ENCODE results near the gene TNFRSF11A.

The TNFRSF11A gene

DNA sequence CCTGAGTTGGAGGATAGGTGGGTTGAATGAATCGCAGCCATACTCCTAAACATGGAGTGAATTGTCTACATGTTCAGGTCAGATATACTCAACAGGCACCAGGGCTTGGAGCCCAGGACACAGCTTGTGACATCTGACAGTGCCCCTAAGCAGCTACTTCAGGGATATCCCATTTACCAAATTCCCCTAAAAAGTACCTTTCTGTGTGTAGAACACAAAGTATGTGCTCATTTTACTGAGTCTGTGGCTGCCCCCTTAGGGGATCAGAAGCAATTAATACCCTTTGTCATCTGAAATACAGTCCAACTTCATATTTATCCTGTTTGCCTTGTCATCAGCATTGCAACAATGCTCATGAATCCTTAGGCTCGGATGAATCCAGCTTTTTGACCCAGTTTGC, 20.8 kb downstream of the TNFRSF11A start:
- no peak for DNase-seq

DNA sequence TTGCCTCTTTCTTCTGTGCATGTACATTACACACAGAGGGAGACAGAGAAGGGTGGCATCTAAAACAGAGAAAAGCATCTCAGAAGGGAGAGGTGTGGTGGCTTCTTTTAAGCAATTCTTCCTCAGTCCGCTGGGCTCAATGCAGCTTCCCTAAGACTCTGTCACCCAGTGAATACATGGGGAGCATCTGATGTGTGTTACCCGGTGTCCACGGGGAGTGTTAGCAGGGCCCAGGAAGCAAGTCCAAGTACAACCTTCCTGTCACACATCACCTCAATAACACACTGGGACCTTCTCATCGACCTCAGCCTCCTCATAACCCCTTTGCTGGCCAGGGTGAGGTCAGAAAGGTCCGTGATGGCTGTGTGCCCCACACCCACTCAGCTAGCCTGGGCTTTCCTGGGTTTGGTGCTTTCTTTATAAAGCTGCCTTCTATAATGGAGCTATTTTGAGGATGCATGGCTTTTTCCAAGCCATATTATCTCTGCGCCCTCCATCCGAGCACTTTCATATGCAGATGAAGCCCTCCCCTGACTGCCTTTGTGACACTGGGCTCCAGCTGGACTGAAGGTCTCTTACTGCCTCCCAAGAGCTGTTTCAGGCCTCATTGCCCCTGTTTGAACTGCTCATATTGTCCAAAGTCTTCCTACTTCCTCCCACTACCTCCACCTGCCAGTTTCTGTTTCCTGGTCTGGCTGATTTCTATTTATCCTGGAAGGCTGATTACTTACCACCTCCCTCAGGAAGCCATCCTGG, 21.4 kb downstream of the TNFRSF11A start:
- no peak for DNase-seq

DNA sequence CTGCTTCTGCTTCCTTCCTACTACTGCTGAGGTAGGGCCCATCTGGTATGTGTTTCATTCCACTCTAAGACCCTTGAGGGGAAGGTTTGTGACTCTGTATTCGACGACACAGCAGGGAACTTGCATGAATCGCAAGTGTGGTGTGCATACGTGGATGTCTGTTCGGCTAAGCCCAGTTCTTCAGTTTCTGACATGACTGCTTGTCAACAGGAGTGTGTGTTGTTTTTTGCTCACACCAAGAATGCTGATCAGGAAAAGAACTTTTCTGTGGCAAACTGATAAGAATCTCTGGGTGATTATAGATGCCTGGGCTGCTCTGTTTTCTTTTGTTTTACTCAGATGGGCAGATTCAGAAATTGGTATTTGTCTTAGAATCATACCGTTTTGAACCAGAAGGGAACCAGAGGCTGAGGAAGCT, 22.0 kb downstream of the TNFRSF11A start:
- no peak for DNase-seq

DNA sequence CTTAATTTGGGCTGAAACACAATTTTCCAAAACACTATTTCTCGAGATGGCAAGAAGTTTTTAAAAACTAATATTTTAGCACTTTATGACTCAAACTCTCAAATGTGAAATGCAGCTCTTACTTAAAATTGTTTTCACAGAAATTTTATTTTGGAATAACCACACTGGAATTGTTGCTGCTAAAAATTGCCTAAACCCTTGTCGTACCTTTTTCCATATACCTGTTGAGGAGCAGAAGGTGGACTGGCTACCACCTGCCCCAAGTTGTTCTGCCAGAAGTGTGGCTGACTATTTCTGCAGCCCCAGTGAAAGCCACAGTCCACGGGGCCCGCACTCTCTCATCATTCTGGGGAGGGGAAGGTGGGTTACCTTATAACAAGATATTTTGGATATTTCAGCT, 23.4 kb downstream of the TNFRSF11A start:
- DNase-seq, result no peak

DNA sequence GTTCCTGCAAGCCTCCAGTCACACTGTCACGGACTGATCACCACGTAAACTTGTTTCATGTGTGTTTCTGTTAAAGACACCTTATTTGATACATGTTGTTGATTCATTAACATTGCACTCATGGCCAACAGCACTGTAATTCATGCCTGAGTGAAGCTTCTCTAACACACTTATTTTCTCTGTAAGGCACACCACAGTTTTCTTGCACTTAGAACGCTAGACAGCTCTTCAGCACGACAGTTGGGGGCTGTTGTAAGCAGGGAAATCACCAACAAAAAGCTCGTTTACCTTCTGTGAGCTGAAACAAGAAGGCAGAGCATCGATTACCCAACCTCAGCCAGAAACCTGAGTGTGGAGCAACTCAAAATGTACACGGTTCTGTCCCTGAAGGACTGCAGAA, 28.1 kb downstream of the TNFRSF11A start:
- DNase-seq, result no peak

DNA sequence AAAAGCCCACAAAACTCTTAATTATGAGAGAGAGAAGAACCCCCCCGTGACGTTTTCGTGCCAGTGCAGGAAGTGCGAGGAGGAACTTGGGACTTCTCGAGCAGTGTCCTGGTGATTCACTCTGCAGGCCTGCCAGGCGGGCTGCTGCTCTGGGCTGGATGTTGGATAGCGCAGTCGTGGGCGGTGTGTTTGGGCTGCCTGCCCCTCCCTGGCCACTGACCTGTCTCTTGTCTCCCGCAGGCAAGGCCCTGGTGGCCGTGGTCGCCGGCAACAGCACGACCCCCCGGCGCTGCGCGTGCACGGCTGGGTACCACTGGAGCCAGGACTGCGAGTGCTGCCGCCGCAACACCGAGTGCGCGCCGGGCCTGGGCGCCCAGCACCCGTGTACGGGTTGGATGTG, 29.0 kb downstream of the TNFRSF11A start:
- no peak for DNase-seq

DNA sequence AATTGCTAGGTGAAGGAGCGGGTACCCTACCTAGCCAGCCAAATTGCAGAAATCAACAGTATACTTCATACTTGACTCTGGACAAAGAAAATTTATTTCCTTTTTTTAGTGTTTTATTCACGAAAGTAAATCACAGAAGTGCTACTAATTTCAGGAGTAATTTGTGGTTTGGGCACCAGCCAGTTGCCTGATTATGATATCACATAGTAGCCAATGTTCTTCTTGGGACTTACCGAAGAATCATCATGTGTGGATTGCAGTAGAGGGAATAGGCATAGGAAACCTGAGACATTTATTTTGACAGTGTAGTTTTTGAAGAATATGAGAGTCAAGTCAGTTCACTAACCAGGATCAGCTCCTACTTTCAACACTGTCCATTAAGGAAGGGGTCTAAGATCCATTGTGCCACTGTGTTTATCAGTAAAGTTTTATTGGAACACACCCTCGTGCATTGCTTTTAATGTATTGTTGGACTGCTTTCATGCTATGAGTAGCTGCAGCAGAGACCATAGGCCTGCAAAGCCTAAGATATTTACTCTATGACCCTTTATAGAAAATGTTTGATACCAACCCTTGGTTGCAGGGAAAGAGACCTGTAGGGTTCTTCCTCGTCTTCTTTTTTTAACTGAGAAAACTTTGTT, 32.1 kb downstream of the TNFRSF11A start:
- no peak for DNase-seq

DNA sequence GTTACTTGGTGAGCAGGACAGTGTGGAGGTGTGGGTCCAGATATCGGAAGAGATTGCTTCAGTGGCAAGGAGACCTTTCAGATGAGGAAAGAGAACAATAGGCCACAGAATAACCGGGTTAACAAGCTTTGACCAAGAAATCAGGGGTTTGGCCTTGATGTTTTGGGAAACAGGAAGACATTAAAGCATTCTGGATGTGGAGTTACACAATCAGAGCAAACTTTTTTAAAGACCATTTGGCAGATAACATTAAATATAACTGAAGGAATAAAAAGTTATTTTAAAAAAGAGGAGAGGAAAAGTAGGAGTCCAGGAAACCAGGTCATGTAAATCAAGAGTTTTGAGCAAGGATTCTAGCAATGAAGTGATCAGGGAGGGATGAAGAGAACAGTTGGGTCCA, 35.7 kb downstream of the TNFRSF11A start:
- no peak for DNase-seq

DNA sequence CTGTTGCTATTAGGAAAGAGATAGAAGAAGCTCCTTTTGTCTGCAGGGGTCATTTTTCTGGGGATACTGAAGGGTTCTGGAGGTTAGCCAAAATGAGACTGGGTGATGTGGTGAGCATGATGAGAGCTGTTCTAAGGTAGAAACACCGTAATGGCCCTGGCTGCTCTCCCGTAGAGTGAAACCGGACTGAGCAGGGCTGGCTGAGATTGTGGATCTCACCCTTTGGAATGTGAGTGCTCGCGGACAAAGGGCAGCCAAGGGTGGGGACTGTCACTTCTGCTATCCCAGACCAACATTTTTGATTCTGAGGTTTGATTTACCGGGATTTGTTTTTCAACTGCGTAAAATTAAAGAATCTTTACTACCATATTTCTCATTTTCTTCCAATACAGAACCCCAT, 36.2 kb downstream of the TNFRSF11A start:
- no peak for DNase-seq

DNA sequence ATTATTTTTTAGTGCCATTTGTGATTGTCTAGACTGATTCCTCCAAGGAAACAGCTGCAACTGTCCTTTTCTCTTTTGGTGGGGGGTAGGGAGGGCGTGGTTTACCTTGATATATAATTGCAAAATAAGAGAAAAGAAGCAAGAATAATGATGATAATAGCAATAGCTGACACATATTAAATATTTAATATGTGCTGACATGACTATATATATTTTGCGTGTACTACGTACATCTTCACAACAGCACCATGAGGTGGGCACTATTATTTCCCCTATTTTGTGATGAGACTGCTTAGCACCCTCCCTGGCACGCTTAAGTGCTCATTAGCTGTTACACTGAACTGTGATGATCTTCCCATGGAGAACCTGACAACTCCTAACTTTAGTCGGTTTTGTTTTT, 39.4 kb downstream of the TNFRSF11A start:
- no peak for DNase-seq

DNA sequence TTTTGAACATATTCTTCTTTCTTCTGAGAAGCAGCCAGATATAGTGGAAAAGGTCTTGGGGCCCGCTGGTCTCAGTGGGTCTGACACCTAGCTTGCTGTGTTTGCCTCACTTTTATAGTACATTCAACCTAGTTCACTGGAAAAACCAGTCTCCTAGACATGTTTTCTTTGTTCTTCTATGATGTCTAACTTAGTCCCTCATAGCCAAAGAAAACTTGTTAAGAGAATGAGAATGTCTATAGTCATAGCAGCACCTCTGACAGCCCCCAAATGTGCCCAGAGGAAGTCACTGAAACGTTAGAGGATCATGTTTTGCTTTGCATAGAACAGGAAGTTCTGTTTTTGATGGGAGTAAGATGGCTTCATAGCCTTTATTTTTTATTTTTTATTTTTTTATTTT, 40.3 kb downstream of the TNFRSF11A start:
- no peak for DNase-seq

DNA sequence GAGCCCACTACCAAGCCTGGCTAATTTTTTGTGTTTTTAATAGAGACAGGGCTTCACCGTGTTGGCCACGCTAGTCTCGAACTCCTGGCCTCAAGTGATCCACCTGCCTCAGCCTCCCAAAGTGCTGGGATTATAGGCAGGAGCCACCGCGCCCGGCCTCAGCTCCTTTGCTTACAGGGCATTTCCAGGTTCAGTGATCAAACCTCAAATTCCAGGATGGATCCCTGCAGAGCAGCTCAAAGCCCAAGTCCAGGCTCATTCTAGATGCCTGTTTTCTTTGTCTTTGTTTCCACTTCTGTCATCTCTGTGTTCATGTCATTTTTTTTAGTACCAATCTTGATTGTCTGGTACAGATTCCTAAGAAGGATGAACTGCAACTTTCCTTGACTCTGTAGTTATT, 41.9 kb downstream of the TNFRSF11A start:
- DNase-seq, result no peak

DNA sequence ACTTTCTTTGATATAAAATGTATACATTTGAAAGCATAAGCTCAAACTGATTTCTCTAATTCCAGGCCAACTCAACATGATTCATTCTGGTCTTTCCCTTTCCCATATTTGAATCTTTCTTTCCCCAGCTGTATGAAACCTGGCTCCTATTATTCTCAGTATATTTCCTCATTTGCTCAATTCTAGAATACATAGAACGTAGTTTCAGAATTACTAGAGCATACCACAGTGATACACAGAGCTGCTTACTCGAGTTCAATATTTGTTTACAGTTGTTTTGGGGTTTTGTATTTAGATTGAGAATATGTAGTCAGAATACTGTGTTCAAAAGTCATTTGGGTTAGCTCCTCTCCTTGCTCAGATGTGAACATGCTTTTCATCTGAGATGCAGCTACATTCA, 43.0 kb downstream of the TNFRSF11A start:
- DNase-seq, result no peak

DNA sequence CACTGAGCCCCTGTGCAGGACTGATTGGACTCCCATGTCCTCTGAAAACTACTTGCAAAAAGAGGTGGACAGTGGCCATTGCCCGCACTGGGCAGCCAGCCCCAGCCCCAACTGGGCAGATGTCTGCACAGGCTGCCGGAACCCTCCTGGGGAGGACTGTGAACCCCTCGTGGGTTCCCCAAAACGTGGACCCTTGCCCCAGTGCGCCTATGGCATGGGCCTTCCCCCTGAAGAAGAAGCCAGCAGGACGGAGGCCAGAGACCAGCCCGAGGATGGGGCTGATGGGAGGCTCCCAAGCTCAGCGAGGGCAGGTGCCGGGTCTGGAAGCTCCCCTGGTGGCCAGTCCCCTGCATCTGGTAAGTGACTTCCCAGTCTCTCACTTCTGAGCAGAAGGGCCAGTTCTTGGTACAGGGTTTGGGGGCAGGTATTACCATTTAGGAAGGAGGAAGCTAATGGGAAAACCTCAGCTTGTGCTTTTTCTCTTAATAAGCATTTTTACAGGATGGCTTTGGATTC, 44.1 kb downstream of the TNFRSF11A start:
- no peak for DNase-seq

DNA sequence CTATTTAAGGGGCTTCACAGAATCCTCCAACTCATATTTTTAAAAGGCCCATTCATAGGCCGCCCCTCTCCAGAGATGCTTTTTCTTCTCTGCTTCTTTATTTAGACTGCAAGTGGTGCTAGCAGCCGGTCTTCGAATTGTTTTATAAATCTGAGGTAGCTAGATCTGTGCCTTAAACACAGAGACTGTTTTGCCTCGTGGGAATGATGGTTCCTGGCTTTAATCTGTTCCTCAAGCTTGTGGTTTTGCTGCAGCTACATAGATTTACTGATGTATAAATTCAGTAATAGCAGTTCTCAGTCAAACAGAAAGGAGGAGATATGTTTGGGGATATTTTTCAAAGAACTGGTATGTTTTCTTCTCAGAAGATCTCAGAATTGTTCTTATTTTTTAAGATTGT, 45.3 kb downstream of the TNFRSF11A start:
- DNase-seq, result no peak

DNA sequence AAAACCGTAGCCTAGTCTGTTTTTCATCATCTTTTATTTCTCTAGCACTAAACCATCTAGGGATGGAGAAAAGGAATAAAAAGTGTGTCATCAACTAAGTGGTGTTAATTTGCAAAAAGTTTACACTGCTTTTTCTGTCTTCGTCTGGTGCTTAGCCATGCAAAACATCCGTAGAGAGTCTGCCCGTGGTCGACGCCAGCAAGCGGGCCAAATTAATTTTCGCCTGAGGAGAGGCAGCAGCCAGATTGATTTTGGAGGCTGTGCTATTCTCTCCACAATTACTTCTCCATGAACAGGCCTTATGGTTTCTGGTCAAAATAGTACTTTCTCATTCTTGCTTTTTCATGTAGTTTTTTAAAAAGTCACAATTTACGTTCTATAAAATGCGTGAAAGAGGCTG, 46.3 kb downstream of the TNFRSF11A start:
- no peak for DNase-seq

DNA sequence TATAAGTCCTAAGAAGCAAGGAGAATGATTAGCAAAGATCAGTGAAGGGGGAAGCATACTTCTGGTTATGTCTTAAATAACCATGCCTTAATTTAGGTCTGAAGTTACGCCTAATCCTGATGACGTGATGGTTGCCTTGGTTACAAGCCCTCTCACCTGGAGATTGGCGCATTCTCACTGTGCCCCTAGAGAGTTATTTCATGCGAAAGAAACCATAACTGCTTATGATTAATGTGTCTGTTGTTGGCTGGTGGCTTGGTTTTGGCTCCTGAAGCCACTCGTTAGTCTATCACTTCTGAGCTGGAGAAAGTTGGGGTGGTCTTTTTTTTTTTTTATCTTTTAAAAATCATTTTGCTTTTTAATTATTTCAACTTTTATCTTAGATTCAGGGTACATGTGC, 47.0 kb downstream of the TNFRSF11A start:
- no peak for DNase-seq

DNA sequence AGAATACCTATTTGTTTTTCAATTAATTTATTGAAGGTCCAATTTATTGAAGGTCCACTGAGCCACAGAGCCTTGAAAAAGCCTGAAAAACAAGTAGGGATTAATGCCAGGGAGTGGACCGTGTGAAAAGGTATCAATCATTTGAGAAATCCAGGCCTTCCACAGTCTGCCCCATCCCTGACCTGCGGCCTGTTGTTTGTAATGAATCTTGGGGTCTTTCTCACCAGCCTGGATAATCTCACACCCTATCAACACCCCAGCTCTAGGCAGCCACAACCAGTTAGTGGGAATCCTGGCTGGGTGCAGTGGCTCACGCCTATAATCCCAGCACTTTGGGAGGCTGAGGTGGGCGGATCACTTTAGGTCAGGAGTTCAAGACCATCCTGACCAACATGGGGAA, 47.8 kb downstream of the TNFRSF11A start:
- DNase-seq, result no peak

DNA sequence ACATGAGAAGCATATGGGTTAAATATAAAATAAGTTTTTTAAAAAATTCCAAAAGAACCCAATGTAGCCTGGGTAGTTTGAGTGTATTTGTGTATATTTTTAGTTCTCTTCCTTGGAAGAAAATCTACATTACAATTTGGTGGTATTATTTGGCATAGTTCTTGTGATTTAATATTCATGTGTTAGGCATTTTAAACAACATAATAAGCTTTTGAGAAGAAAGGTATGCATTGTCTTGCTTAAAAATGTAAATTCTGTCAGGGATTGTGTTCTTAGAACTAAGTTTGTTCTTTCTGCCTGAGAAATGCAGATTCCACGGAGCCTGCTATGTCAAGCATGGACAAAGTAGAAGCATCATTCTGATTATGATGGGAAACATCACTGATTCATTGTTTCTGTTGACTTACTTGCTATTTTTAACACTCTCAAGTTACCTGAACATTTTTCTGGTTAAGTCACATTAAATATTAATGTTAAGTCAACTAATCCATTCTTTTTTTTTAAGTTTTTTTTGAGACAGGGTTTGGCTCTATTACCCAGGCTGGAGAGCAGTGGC, 49.4 kb downstream of the TNFRSF11A start:
- no peak for DNase-seq

DNA sequence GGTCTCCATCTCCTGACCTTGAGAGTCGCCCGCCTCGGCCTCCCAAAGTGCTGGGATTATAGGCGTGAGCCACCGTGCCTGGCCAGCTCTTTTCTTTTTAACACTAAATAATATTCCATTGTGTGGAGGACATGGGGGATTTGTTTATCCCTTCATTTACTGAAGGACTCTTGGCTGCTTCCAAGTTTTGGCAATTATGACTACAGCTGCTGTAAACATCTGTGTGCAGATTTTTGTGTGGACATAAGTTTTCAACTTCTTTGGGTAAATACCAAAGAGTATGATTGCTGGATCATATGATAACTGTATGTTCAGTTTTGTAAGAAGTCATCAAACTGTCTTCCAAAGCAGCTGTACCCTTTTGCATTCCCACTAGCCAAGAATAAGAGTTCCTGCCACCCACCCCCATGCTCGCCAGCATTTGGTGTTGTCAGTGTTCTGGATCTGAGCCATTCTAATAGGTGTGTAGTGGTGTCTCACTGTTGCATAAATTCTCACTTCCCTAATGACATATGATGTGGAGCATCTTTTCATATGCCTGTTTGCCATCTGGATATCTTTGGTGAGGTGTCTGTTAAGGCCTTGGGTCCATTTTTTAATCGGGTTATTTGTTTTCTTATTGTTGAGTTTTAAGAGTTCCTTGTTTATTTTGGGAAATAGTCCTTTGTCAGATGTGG, 52.2 kb downstream of the TNFRSF11A start:
- DNase-seq, result no peak

DNA sequence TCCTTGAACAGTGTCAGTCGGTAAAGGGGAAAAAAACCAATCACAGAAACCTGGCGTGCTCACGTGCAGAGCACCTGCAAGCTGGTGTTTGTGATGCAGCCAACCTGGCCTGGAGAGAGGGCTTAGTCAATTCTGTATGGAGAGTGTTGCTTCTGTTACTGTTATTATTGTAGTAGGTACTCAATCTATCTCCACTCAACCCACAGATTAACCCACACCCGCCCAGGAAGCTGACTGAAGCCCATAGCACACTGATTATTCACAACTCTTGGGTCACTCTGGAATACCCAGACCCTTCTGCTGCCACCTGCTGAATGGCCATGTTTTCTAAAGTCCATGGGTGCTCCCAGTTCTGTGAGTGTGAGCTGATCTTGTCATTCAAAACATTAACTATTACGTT, 53.9 kb downstream of the TNFRSF11A start:
- DNase-seq, result no peak

DNA sequence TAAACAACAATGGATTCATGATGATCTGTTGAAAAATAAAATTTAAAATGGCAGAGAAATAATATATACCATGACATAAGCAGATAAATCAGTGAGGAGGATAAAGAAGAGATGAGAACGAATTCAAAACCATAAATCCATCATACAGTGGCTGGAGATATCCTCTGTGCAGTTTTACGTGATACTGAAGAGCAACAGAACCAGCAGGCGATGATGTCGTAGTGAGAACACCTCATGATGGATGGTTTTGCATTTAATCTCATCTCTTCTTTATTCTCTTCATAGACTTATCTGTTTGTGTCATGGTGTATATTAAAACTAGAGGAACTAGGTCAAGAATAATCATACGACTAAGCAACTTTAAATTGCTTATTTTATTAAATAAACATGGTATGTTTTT, 56.3 kb downstream of the TNFRSF11A start:
- no peak for DNase-seq

DNA sequence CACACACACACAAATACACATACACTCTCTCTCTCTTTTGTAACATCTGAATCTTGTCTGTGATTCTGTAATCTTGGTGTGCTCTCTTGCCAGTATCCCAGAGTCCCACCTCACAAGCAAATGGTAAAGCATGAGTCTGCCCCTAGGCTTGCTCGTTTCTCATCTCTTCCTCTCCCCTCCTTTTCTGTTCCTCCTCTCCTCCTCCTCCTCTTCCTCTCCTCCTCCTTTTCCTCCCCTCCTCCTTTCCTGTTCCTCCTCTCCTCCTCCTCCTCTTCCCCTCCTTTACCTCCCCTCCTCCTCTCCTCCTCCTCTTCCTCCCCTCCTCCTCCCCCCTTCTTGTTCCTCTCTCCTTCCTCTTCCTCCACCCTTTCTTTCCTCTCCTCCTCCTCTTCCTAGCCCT, 59.0 kb downstream of the TNFRSF11A start:
- DNase-seq, result no peak

DNA sequence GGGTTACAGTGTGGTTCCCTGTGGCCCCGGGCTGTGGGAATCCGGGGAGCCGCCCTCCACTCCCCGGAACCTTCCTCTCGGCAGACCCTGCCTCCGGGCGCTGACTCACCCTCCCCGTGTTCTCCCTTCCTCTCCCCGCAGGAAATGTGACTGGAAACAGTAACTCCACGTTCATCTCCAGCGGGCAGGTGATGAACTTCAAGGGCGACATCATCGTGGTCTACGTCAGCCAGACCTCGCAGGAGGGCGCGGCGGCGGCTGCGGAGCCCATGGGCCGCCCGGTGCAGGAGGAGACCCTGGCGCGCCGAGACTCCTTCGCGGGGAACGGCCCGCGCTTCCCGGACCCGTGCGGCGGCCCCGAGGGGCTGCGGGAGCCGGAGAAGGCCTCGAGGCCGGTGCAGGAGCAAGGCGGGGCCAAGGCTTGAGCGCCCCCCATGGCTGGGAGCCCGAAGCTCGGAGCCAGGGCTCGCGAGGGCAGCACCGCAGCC, 59.5 kb downstream of the TNFRSF11A start:
- no peak for DNase-seq

All from CD4-positive, alpha-beta T cell treated with Interleukin-15 for 1 hour (primary cell).